ENCODE results near the gene ATP8B2. TPM values are rescaled to one million over a fixed set of nuclear protein-coding genes. Genes with fewer than 3 reads are reported as not detected.
"Not testable (repeated sequence)": the region's sequence is repeated elsewhere in the genome, so short reads cannot be mapped to it uniquely, and the experiment has no call there.

ATP8B2 gene
- total RNA-seq, 1 donor from 2014 or later, result 9.2 TPM

- intact Hi-C loops (cut with micrococcal nuclease), result no loop called here
- peak; percentile 57 for DNase-seq
- peak; percentile 67 for ATAC-seq
Observed at GRCh38 chr1:154342836-154343472, 17.6 kb downstream of the ATP8B2 start.

GRCh38 chr1:154344977-154345837 lies 19.9 kb downstream of the ATP8B2 start:
- peak; percentile 66 for DNase-seq
- ATAC-seq, result no peak
- intact Hi-C loops (cut with micrococcal nuclease), result no loop called here

- ATAC-seq (no peak), DNase-seq (no peak)
- intact Hi-C loops (cut with micrococcal nuclease), result no loop called here
Observed at GRCh38 chr1:154346276-154346917, 21.1 kb downstream of the ATP8B2 start.

DNA sequence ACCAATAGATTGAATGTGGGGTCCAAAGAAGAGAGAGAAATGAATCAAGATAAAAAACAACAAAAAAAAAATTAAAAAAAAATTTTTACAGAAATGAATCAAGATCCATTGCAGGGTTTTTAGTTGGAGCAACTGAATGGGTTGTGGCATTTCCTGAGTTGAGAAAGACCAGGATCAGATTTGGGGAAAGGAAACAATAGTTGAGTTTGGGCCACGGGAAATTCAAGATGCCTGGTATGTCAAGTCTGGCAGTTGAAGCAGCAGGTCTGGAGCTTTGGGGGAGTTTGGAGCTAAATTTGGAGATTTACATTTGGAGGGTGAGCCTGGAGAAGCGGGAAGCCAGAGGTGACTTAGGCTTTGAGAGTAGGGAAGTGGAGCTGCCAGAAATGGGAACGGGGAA lies 22.6 kb downstream of the ATP8B2 start:
- no peak for ATAC-seq
- intact Hi-C loops (cut with micrococcal nuclease), result no loop called here
- no peak for DNase-seq

DNA sequence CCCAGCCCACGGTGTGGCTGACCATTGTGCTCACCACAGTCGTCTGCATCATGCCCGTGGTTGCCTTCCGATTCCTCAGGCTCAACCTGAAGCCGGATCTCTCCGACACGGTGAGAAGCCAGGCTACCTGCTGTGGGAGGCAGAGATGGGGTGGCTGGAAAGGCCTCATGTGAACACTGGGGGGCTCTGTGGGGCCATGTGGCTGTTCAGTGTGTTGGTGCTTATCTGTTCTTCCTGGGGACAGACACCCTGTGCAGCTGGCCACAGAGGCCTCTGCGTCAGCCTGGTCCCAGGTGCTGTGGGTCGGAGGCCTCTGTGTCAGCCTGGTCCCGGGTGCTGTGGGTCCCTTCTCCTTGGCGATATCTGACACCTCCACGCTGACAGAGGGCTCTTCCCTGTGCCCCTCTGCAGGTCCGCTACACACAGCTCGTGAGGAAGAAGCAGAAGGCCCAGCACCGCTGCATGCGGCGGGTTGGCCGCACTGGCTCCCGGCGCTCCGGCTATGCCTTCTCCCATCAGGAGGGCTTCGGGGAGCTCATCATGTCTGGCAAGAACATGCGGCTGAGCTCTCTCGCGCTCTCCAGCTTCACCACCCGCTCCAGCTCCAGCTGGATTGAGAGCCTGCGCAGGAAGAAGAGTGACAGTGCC lies 23.2 kb downstream of the ATP8B2 start:
- ATAC-seq (peak; percentile 22), DNase-seq (peak; percentile 40)
- intact Hi-C loops (cut with micrococcal nuclease), result no loop called here

DNA sequence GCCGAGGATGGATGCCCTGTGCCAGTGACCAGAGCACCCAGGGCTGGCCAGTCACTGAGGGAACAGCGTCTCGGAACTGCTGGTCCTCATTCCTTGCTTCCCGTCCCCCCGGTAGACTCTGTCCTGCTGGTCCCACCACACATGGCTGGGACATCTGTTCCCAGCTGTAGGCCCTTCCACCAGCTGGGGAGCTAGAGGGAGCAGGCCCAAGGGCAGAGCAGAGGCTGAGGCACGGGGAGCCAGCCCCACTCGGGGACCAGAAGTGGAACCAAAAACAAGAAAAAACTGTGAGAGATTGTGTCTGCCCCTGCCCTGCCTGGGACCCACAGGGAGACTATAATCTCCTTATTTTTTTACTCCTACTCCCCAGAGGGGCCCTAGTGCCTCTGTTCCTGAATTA lies 23.8 kb downstream of the ATP8B2 start:
- DNase-seq, result peak; percentile 39
- ATAC-seq, result peak; percentile 48
- intact Hi-C loops (cut with micrococcal nuclease), result no loop called here

- DNase-seq (no peak), ATAC-seq (no peak)
- intact Hi-C loops (cut with micrococcal nuclease), result no loop called here
Observed at GRCh38 chr1:154350383-154350782, 25.1 kb downstream of the ATP8B2 start.

GRCh38 chr1:154351363-154352068 lies 26.2 kb downstream of the ATP8B2 start:
- intact Hi-C loops (cut with micrococcal nuclease), result no loop called here
- no peak for ATAC-seq
- no peak for DNase-seq

DNA sequence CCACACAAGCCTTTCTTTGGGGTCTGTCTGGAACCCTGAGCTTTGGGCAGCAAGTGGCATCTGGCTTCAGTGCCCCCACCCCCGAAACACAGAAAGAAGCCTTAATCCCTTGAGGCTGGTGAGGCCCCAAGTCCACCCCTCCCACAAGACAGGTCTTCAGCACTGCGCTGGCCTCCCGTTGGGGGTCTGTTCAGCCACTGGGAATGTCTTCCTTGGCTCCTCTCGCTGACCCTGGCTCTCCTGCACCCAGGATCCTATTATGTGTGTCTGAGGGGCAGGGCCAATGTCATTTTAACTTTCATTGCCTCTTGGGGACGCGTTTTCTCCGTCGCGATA lies 26.9 kb downstream of the ATP8B2 start:
- intact Hi-C loops (cut with micrococcal nuclease), result no loop called here
- ATAC-seq (no peak), DNase-seq (no peak)

- ATAC-seq, result peak; percentile 69
- intact Hi-C loops (cut with micrococcal nuclease), result no loop called here
- DNase-seq, result peak; percentile 62
Observed at GRCh38 chr1:154352581-154353459, 27.5 kb downstream of the ATP8B2 start.

GRCh38 chr1:154353460-154353904 lies 28.2 kb downstream of the ATP8B2 start:
- ATAC-seq (peak; percentile 51), DNase-seq (no peak)
- intact Hi-C loops (cut with micrococcal nuclease), result no loop called here

DNA sequence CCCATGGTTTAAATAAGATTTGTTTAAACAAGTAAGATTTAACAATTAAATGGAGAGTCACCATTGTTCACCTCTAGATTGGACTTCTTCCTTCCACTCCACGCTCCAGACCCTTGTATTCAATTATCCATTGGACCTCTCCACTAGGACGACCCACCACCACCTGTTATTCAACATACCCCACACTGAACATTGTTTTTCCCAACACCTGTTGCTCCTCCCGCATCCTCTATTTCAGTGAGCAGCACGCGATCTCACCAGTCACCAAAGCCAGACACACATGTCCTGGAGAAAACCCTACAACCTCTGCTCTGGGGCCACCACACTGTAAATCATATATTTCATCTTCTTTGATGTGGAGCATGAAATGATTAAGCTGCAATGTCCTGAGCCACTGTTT lies 28.6 kb downstream of the ATP8B2 start:
- ATAC-seq (no peak), DNase-seq (no peak)
- intact Hi-C loops (cut with micrococcal nuclease), result no loop called here

DNA sequence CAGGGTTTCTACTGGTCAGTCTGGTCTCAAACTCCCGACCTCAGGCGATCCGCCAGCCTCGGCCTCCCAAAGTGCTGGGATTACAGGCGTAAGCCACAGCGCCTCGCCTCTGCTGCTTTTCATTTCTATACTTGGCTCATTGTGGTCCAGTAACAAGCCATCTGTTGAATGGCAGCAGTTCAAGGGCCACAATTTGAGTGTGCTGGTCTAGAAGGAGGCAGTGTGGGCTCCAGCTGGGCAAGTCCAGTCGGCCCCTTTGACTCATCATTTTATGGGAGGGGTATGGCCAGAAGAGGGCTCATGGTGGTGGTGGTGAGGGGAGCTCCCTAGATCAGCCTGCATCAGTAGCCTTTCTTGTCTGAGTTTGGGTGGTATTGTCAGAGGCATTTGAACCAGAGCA lies 33.2 kb downstream of the ATP8B2 start:
- ATAC-seq (no peak), DNase-seq (no peak)
- intact Hi-C loops (cut with micrococcal nuclease), result no loop called here

GRCh38 chr1:154360288-154360687 lies 35.0 kb downstream of the ATP8B2 start:
- DNase-seq (no peak), ATAC-seq (no peak)
- intact Hi-C loops (cut with micrococcal nuclease), result no loop called here

- DNase-seq; intact Hi-C loops (cut with micrococcal nuclease): not testable (repeated sequence)
Observed at GRCh38 chr1:154360881-154361280, 35.6 kb downstream of the ATP8B2 start.

DNA sequence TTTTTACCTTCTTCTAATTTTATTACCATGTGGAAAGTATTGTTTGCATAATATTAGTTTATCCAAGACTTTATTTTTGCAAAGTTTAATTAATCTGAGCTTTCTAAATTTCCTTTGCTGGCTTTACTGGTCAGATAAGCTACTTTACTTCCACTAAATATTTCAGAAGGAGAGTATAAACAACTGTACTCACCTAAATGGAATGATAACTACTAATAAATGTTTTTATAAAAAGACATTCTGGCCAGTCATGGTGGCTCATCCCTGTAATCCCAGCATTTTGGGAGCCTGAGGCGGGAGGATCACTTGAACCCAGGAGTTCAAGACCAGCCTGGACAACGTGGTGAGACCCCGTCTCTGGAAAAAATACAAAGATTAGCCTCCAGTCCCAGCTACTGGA lies 36.0 kb downstream of the ATP8B2 start:
- intact Hi-C loops (cut with micrococcal nuclease), result no loop called here
- ATAC-seq (no peak), DNase-seq (no peak)

More at GRCh38 chr1:154360881-154361280, 35.6 kb downstream of the ATP8B2 start:
- not testable (repeated sequence) for ATAC-seq

DNA sequence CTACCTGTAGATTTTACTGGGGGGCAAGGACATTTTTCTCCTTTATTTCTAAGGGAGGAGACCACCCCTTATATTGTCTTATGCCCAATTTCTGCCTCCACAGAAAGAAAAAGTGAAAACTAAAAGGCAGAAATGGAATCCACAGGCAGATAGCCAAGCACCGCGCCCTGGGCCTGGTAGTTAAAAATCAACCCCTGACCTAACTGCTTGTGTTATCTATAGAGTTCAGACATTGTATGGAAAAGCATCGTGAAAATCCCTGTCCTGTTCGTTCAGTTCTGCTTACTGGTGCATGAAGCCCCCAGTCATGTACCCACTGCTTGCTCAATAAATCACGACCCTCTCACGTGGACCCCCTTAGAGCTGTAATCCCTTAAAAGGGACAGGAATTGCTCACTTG lies 46.1 kb downstream of the ATP8B2 start:
- ATAC-seq (no peak), DNase-seq (no peak)
- intact Hi-C loops (cut with micrococcal nuclease), result no loop called here

- ATAC-seq; intact Hi-C loops (cut with micrococcal nuclease); DNase-seq: not testable (repeated sequence)
Observed at GRCh38 chr1:154373777-154374357, 48.5 kb downstream of the ATP8B2 start.
